Neural cell (in vitro differentiated cells): ENCODE data around the gene DHRS3.

Experiments
- CTCF ChIP-seq: fragments of 450-650 bp; IDR thresholded peaks from 2 replicates; pipeline ENCODE4 v1.5.1; 2014; ENCODE audit warnings: antibody characterized with exemption, mild to moderate bottlenecking, moderate library complexity; ENCODE audit not compliant: poor library complexity, severe bottlenecking
- EP300 ChIP-seq: fragments of 450-650 bp; conservative IDR thresholded peaks from 2 replicates; pipeline ENCODE4 v1.6.1; 2014; ENCODE audit warnings: antibody characterized with exemption, mild to moderate bottlenecking, moderate library complexity; ENCODE audit not compliant: poor library complexity, severe bottlenecking
- EZH2 ChIP-seq: fragments of 200-600, 300-800 bp; shearing (Covaris generic), sonication (generic); IDR thresholded peaks from 2 replicates; pipeline ENCODE4 v1.6.1; 2014; ENCODE audit warnings: antibody characterized with exemption, low read length, borderline replicate concordance, mild to moderate bottlenecking; ENCODE audit not compliant: insufficient read depth, poor library complexity, severe bottlenecking
- MXI1 ChIP-seq: fragments of 450-650 bp; conservative IDR thresholded peaks from 2 replicates; pipeline ENCODE4 v1.6.1; 2014; ENCODE audit warnings: antibody characterized with exemption, mild to moderate bottlenecking; ENCODE audit not compliant: poor library complexity, severe bottlenecking
- POLR2AphosphoS5 ChIP-seq: IDR thresholded peaks from 2 replicates; pipeline ENCODE4 v1.6.1; 2012
- RAD21 ChIP-seq: fragments of 450-650 bp; conservative IDR thresholded peaks from 2 replicates; pipeline ENCODE4 v1.6.1; 2014; ENCODE audit warnings: antibody characterized with exemption, mild to moderate bottlenecking, moderate library complexity
- REST ChIP-seq: IDR thresholded peaks from 2 replicates; pipeline ENCODE4 v1.6.1; 2012; ENCODE audit warnings: borderline replicate concordance
- SMC3 ChIP-seq: fragments of 450-650 bp; conservative IDR thresholded peaks from 2 replicates; pipeline ENCODE4 v1.6.1; 2014; ENCODE audit warnings: antibody characterized with exemption, mild to moderate bottlenecking, moderate library complexity; ENCODE audit not compliant: poor library complexity
- TAF1 ChIP-seq: IDR thresholded peaks from 2 replicates; pipeline ENCODE4 v1.6.1; 2012; ENCODE audit warnings: low read depth

GRCh38 chr1:12555411-12556367 lies 62.3 kb downstream of the DHRS3 start:
- no peak for TF ChIP-seq CTCF
- TF ChIP-seq EZH2 = no peak
- no peak for TF ChIP-seq MXI1
- no peak for TF ChIP-seq SMC3
- TF ChIP-seq POLR2AphosphoS5 = no peak
- no peak for TF ChIP-seq RAD21
- no peak for TF ChIP-seq REST
- no peak for TF ChIP-seq TAF1
- TF ChIP-seq EP300 = no peak
